Lower leg skin (tissue), 3 donors: ENCODE data around the gene GYG2.

ENCODE experiments used
- POLR2A ChIP-seq, 2 donors: fragments of 450-650 bp; IDR thresholded peaks; one replicate each; pipeline ENCODE4 v1.6.1; 2016 to 2017; ENCODE audit warnings: antibody characterized with exemption in 2 of 2, mild to moderate bottlenecking in 1 of 2, moderate library complexity in 1 of 2
- TF ChIP-seq, protein P1 (sequence below), 3 donors: fragments of 450-650 bp; IDR thresholded peaks; one replicate each; pipeline ENCODE4 v1.5.1; 2016; ENCODE audit warnings: antibody characterized with exemption in 3 of 3, mild to moderate bottlenecking in 3 of 3, moderate library complexity in 2 of 3

DNA sequence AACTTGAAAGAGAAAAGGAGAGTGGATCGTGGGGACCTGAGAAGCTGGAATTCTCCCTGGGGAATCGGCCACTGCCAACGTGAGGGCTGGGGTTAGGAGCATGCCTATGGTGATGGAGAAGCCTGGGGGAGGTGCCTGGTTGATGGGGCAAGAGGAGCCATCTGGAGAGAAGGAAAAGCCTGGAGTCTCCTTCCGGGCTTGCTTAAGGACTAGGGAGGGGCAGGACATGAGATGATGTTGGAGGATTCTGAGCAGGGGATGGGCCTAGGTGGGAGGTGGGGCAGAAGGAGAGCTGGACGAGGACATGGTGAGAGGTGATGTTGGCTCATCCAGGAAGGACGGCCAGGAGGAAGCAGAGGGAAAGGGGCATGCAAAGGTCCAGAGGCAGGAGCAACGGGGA, 35.0 kb upstream of the GYG2 start:
- no peak for TF ChIP-seq POLR2A (IDR thresholded peaks at IDR 0.05)
- TF ChIP-seq, protein P1, sequence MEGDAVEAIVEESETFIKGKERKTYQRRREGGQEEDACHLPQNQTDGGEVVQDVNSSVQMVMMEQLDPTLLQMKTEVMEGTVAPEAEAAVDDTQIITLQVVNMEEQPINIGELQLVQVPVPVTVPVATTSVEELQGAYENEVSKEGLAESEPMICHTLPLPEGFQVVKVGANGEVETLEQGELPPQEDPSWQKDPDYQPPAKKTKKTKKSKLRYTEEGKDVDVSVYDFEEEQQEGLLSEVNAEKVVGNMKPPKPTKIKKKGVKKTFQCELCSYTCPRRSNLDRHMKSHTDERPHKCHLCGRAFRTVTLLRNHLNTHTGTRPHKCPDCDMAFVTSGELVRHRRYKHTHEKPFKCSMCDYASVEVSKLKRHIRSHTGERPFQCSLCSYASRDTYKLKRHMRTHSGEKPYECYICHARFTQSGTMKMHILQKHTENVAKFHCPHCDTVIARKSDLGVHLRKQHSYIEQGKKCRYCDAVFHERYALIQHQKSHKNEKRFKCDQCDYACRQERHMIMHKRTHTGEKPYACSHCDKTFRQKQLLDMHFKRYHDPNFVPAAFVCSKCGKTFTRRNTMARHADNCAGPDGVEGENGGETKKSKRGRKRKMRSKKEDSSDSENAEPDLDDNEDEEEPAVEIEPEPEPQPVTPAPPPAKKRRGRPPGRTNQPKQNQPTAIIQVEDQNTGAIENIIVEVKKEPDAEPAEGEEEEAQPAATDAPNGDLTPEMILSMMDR (IDR thresholded peaks at IDR 0.05), result no peak
